Measurements from ENCODE around the gene FGD5.

GRCh38 chr3:14948609-14949038 lies 129.9 kb downstream of the FGD5 start:
- TF ChIP-seq CTCF (IDR thresholded peaks at IDR 0.05; ENCODE audit: borderline replicate concordance, extremely low read depth, low read length, poor library complexity, severe bottlenecking) = no peak
- no peak for TF ChIP-seq EZH2 (IDR thresholded peaks at IDR 0.05; ENCODE audit: borderline replicate concordance, low read depth, low read length, severe bottlenecking)

All from DND-41 (cell line).